ENCODE measurements around the gene TM2D1. TPM values are rescaled to one million over a fixed set of nuclear protein-coding genes. Genes with fewer than 3 reads are reported as not detected.

The TM2D1 gene
- polyA plus RNA-seq (ENCODE audit: insufficient read length in 3 of 3): 10 to 100 TPM; 74.9 to 88.5 (median 81.1) TPM
- long read RNA-seq, donor 1, transcript TM2D1-212 (7 exons, 969 nt): major isoform, 12 of 18 reads
- long read RNA-seq, donor 1, partial matches to known transcripts: 6 of 18 reads
- long read RNA-seq, donor 1, other reads (novel, unspliced or antisense): 0 of 18 reads
- long read RNA-seq, donor 2, transcript TM2D1-212 (7 exons, 969 nt): major isoform, 15 of 16 reads
- long read RNA-seq, donor 2, partial matches to known transcripts: 0 of 16 reads
- long read RNA-seq, donor 2, other reads (novel, unspliced or antisense): 0 of 16 reads
- long read RNA-seq, donor 3, transcript TM2D1-212 (7 exons, 969 nt): major isoform, 15 of 16 reads
- long read RNA-seq, donor 3, partial matches to known transcripts: 0 of 16 reads
- long read RNA-seq, donor 3, other reads (novel, unspliced or antisense): 0 of 16 reads
- long read RNA-seq, donor 4, transcript TM2D1-212 (7 exons, 969 nt): major isoform, 16 of 19 reads
- long read RNA-seq, donor 4, partial matches to known transcripts: 0 of 19 reads
- long read RNA-seq, donor 4, other reads (novel, unspliced or antisense): 0 of 19 reads
- long read RNA-seq, donor 5: 0 reads
- long read RNA-seq, donor 6, transcript TM2D1-212 (7 exons, 969 nt): major isoform, 17 of 19 reads
- long read RNA-seq, donor 6, partial matches to known transcripts: 0 of 19 reads
- long read RNA-seq, donor 6, other reads (novel, unspliced or antisense): 0 of 19 reads
- long read RNA-seq, donor 7, transcript TM2D1-212 (7 exons, 969 nt): major isoform, 13 of 21 reads
- long read RNA-seq, donor 7, partial matches to known transcripts: 5 of 21 reads
- long read RNA-seq, donor 7, other reads (novel, unspliced or antisense): 0 of 21 reads
- long read RNA-seq, donor 8, transcript TM2D1-212 (7 exons, 969 nt): major isoform, 29 of 43 reads
- long read RNA-seq, donor 8, partial matches to known transcripts: 5 of 43 reads
- long read RNA-seq, donor 8, other reads (novel, unspliced or antisense): 6 of 43 reads
- long read RNA-seq, donor 9, transcript TM2D1-212 (7 exons, 969 nt): major isoform, 14 of 15 reads
- long read RNA-seq, donor 9, partial matches to known transcripts: 0 of 15 reads
- long read RNA-seq, donor 9, other reads (novel, unspliced or antisense): 0 of 15 reads
- long read RNA-seq, donor 10, transcript TM2D1-212 (7 exons, 969 nt): major isoform, 18 of 19 reads
- long read RNA-seq, donor 10, partial matches to known transcripts: 0 of 19 reads
- long read RNA-seq, donor 10, other reads (novel, unspliced or antisense): 0 of 19 reads
- long read RNA-seq, donor 11, transcript TM2D1-212 (7 exons, 969 nt): major isoform, 11 of 11 reads
- long read RNA-seq, donor 11, partial matches to known transcripts: 0 of 11 reads
- long read RNA-seq, donor 11, other reads (novel, unspliced or antisense): 0 of 11 reads
- long read RNA-seq, donor 12, transcript TM2D1-212 (7 exons, 969 nt): major isoform, 5 of 6 reads
- long read RNA-seq, donor 12, partial matches to known transcripts: 0 of 6 reads
- long read RNA-seq, donor 12, other reads (novel, unspliced or antisense): 0 of 6 reads
- long read RNA-seq, donor 13, transcript TM2D1-212 (7 exons, 969 nt): major isoform, 35 of 54 reads
- long read RNA-seq, donor 13, partial matches to known transcripts: 7 of 54 reads
- long read RNA-seq, donor 13, other reads (novel, unspliced or antisense): 9 of 54 reads
- long read RNA-seq, donor 14, transcript TM2D1-212 (7 exons, 969 nt): major isoform, 13 of 18 reads
- long read RNA-seq, donor 14, partial matches to known transcripts: 0 of 18 reads
- long read RNA-seq, donor 14, other reads (novel, unspliced or antisense): 5 of 18 reads
- long read RNA-seq, donor 15, transcript TM2D1-212 (7 exons, 969 nt): major isoform, 10 of 10 reads
- long read RNA-seq, donor 15, partial matches to known transcripts: 0 of 10 reads
- long read RNA-seq, donor 15, other reads (novel, unspliced or antisense): 0 of 10 reads
- long read RNA-seq, donor 16, transcript TM2D1-212 (7 exons, 969 nt): major isoform, 30 of 54 reads
- long read RNA-seq, donor 16, partial matches to known transcripts: 10 of 54 reads
- long read RNA-seq, donor 16, other reads (novel, unspliced or antisense): 13 of 54 reads

- DNase-seq (ENCODE audit: extremely low read depth in 1 of 11, low read depth in 9 of 11, low spot score in 4 of 11): peak; percentile 73 to 93 (median 85)
These were observed at the start of gene TM2D1 for GRCh38 chr1:61724813-61725694. Gene TM2D1 (minus strand): TSS chr1:61725141. CDS start chr1:61725120, 21 bp downstream.

GRCh38 chr1:61770131-61770530 is 45.2 kb upstream of the TM2D1 start:
- no peak for DNase-seq (ENCODE audit: extremely low read depth in 1 of 11, low read depth in 9 of 11, low spot score in 4 of 11)

- DNase-seq (ENCODE audit: extremely low read depth in 1 of 11, low read depth in 9 of 11, low spot score in 4 of 11): no peak
These were observed 33.0 kb upstream of the TM2D1 start for GRCh38 chr1:61757950-61758349.

GRCh38 chr1:61756773-61757172 is 31.8 kb upstream of the TM2D1 start:
- no peak for DNase-seq (ENCODE audit: extremely low read depth in 1 of 11, low read depth in 9 of 11, low spot score in 4 of 11)

- no peak for DNase-seq (ENCODE audit: extremely low read depth in 1 of 11, low read depth in 9 of 11, low spot score in 4 of 11)
These were observed 29.6 kb upstream of the TM2D1 start for GRCh38 chr1:61754545-61754944.

GRCh38 chr1:61753998-61754508 is 29.1 kb upstream of the TM2D1 start:
- no peak for DNase-seq (ENCODE audit: extremely low read depth in 1 of 11, low read depth in 9 of 11, low spot score in 4 of 11)

- DNase-seq (ENCODE audit: extremely low read depth in 1 of 11, low read depth in 9 of 11, low spot score in 4 of 11): no peak
These were observed 28.0 kb upstream of the TM2D1 start for GRCh38 chr1:61752921-61753389.

- no peak for DNase-seq (ENCODE audit: extremely low read depth in 1 of 11, low read depth in 9 of 11, low spot score in 4 of 11)
These were observed 24.6 kb upstream of the TM2D1 start for GRCh38 chr1:61749574-61749973.

GRCh38 chr1:61748566-61748965 is 23.6 kb upstream of the TM2D1 start:
- DNase-seq (ENCODE audit: extremely low read depth in 1 of 11, low read depth in 9 of 11, low spot score in 4 of 11): no peak

GRCh38 chr1:61746813-61747212 is 21.9 kb upstream of the TM2D1 start:
- DNase-seq (ENCODE audit: extremely low read depth in 1 of 11, low read depth in 9 of 11, low spot score in 4 of 11): peak in 2 of 11 donors; percentile 12 to 41

GRCh38 chr1:61743716-61744580 is 19.0 kb upstream of the TM2D1 start:
- no peak for DNase-seq (ENCODE audit: extremely low read depth in 1 of 11, low read depth in 9 of 11, low spot score in 4 of 11)

- no peak for DNase-seq (ENCODE audit: extremely low read depth in 1 of 11, low read depth in 9 of 11, low spot score in 4 of 11)
These were observed 18.4 kb upstream of the TM2D1 start for GRCh38 chr1:61743431-61743705.

GRCh38 chr1:61742620-61743430 is 17.9 kb upstream of the TM2D1 start:
- DNase-seq (ENCODE audit: extremely low read depth in 1 of 11, low read depth in 9 of 11, low spot score in 4 of 11): peak in 9 of 11 donors; percentile 17 to 52 (median 38)

GRCh38 chr1:61741711-61742619 is 17.0 kb upstream of the TM2D1 start, which contains the start of gene PATJ:
Gene PATJ (plus strand): TSS chr1:61742480. CDS start chr1:61762893, 20,413 bp downstream.
- DNase-seq (ENCODE audit: extremely low read depth in 1 of 11, low read depth in 9 of 11, low spot score in 4 of 11): peak; percentile 39 to 77 (median 62)
